Sigmoid colon (tissue), 4 donors: ENCODE results near the gene TXN2.

Experiments used
- POLR2A ChIP-seq, 2 donors: fragments of 450-650 bp; IDR thresholded peaks; one replicate each; pipeline ENCODE4 v1.6.1; 2016; ENCODE audit warnings: antibody characterized with exemption in 2 of 2, mild to moderate bottlenecking in 2 of 2, moderate library complexity in 2 of 2
- POLR2AphosphoS5 ChIP-seq, 4 donors: sonication (generic); formaldehyde crosslinking; IDR thresholded peaks; one replicate each; pipeline ENCODE4 v1.6.1; 2017; ENCODE audit warnings: antibody characterized with exemption in 4 of 4
- TF ChIP-seq, protein P1 (sequence below), 4 experiments: fragments of 450-650 bp in 3 of 4; fragments of 200-600 bp in 1 of 4; IDR thresholded peaks; one replicate each; pipeline ENCODE4 v1.5.1; 2016 to 2019; ENCODE audit warnings: antibody characterized with exemption in 4 of 4, mild to moderate bottlenecking in 3 of 4, moderate library complexity in 2 of 4

DNA sequence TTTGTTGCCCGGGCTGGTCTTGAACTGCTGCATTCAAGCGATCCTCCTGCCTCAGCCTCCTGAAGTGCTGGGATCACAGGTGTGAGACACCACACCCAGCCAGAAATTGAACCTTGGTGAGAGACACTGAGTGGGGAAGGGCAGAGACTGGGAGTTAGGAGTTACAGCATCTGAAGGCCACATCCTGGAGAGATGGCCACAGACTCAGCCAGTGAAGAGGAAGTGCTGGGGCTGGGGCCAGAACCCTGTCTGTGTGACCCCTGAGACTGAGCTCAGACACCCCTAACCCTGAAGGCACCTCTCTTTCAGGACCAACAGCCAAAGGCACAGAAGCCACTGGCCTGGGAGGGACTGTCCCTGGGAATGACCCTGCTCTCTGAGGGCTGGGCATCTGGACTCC lies 33.8 kb downstream of the TXN2 start:
- TF ChIP-seq, protein P1, sequence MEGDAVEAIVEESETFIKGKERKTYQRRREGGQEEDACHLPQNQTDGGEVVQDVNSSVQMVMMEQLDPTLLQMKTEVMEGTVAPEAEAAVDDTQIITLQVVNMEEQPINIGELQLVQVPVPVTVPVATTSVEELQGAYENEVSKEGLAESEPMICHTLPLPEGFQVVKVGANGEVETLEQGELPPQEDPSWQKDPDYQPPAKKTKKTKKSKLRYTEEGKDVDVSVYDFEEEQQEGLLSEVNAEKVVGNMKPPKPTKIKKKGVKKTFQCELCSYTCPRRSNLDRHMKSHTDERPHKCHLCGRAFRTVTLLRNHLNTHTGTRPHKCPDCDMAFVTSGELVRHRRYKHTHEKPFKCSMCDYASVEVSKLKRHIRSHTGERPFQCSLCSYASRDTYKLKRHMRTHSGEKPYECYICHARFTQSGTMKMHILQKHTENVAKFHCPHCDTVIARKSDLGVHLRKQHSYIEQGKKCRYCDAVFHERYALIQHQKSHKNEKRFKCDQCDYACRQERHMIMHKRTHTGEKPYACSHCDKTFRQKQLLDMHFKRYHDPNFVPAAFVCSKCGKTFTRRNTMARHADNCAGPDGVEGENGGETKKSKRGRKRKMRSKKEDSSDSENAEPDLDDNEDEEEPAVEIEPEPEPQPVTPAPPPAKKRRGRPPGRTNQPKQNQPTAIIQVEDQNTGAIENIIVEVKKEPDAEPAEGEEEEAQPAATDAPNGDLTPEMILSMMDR (IDR thresholded peaks at IDR 0.05), result no peak
- no peak for TF ChIP-seq POLR2AphosphoS5 (IDR thresholded peaks at IDR 0.05)
- TF ChIP-seq POLR2A (IDR thresholded peaks at IDR 0.05), result no peak
